Ramos (cell line): ENCODE results near the gene CACFD1.

Experiments
- in situ Hi-C: fragments of 300-500 bp; cut with MboI; formaldehyde crosslinking; loops from one replicate; pipeline ENCODE4 v1.14.3; 2022; ENCODE audit warnings: low sequenced_read_pairs; ENCODE audit not compliant: unreplicated experiment

The CACFD1 gene

GRCh38 chr9:133494636-133495326 is 35.0 kb downstream of the CACFD1 start:
- in situ Hi-C loops = no loop called here

- in situ Hi-C loops = no loop called here
These were observed 35.8 kb downstream of the CACFD1 start for GRCh38 chr9:133495327-133496293.

- in situ Hi-C loops = no loop called here
These were observed 37.4 kb downstream of the CACFD1 start for GRCh38 chr9:133496861-133497842.

- in situ Hi-C loops = no loop called here
These were observed 39.5 kb downstream of the CACFD1 start for GRCh38 chr9:133499132-133499891.

DNA sequence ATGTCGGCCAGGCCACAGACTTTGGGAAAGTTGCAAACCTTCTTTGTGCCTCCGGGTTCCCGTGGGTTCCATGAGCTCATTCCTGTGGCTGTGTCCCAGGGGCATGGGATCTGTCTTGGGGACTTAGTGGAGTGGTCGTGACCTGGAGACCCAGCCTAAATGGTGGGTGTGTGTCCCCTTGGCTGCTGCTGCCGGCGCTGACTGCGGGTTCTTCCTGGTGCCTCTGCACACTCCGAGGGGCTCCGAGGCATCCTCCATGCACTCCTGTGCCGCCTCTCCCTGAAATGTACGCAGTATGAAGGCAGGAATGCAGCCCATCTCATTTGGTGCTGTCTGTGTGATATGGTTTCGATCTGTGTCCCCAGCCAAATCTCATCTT is 40.1 kb downstream of the CACFD1 start:
- in situ Hi-C loops = no loop called here

GRCh38 chr9:133502112-133502511 is 42.3 kb downstream of the CACFD1 start:
- in situ Hi-C loops = no loop called here

- in situ Hi-C loops = no loop called here
These were observed 45.5 kb downstream of the CACFD1 start for GRCh38 chr9:133505186-133505830.

DNA sequence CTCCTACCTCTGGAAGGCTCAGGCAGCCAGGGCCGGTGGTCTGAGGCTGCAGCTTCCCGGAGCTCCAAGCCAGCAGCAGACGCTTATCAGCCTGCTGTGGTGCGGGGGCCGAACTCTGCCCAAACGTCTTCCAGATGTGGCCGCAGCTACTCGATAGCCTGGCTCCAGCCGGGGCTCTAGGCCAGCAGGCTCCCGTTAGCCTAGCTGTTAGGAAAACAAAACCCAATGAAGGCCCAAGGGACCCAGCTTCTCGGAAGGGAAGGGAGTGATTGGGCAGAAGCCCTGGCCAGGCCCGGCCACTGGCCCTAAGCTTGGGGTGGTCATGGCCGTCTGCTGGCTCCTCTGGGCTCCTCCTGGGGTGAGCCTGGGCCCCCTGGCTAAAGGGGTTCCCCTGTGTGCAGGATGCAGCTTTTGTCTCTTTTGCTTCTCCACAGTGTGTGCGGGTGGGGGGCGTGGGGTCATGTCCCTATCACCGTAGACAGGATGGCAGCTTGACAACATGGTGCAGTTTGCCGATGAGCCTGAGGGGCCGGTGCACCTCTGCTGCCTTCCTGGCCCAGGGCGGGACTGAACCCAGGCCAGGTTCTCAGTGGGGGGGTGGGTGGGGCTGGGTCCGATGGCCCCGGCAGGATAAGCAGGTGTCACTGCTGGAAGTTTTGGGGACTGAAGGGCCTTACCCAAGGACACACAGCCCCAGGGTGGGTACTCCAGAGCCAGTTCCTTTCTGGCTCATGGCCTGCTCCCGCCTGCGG is 46.3 kb downstream of the CACFD1 start:
- in situ Hi-C loops = no loop called here

- in situ Hi-C loops = no loop called here
These were observed 46.9 kb downstream of the CACFD1 start for GRCh38 chr9:133506653-133507038.

DNA sequence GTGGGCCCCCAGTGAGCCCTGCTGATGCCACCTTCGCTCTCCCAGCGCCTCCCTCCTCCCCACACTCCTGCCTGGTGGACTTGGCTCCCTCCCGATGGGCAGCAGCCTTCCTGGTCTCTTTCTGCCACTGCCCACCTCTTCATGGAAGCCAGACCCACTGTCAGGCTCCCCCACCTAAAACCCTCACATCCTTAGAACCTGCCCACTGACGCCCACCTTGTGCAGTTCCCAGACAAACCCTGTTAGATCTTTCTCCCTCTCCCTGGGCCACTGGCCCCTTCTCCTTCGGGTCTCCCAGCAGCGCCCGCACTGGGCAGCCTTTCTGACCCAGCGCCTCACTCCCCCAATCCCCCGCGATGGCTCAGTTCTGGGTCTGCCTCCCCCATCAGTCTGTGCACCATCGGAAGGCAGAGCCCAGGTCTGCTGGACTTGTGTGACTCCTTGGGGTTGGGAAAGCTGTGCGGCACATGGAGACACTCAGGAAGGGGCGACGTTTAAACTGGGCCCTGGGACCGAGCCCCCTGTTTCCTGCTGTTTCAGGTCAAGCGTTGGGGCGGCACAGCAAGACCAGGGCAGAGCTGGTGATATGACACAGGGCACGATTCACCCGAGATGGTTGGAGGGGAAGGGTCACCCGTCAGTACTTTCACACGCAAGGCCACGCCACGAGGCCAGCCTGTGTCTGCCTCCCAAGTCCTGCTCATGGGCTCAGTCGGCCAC is 47.6 kb downstream of the CACFD1 start:
- in situ Hi-C loops = no loop called here

DNA sequence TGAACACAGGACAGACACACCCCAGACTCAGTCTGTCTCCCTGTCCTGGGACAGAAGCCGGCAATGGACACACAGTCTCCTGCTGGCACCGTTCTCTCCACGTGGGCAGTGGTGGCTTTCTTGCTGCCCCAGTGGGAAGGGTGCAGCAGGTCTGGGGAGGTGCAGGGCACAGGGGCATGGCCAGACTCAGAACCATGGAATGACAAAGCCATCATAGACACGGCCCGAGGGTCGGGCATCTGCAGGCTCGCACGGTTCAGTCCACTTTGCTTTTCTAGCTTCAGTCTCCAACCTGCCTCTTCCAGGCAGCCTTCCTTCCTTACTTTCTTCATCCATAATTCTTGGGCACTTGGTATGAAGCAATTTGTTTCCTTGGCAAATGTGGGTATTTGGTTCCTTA is 48.3 kb downstream of the CACFD1 start:
- in situ Hi-C loops = no loop called here

DNA sequence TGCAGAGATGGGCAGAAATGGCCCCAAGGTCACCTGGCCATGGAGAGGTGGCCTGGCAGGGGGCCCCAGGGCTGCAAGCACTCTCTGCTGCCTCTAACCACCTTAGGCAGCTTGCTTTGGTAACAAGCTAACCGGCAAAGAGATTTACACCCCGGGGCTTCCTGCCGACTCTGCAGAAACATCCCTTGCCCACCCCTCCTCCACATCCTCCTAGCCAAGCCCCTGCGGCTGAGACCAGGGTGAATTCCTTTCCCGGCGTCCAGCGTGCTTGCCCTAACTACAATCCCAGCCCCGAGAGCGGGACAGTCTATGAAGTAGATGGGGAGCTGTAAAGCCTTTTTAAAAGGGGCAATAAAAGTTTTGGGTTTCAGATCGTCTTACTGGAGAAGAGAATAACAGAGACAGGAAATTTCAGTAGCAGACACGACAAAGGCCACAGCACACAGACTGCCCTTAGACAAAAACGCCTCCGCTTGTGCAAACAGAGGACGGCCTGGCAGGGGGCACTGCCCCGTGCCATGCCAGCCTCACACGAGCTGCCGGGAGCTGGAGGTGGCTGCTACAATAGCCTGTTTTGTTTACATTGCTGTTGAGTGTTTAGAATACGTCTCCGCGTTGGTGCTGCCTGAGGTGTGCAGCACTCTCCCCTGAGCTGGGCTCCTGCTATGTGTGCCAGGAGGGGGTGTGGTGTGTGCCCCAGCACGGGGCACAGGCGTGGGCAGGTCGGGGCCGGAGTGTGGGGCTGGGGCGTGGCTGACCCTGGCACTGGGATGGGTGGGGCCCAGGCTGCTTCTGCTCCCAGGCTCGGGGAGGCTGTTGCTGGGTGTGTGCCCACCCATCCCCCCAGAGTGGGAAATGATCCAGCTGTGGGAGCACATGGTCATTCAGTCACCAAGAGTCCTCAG is 49.7 kb downstream of the CACFD1 start:
- in situ Hi-C loops = no loop called here

- in situ Hi-C loops = no loop called here
These were observed 51.2 kb downstream of the CACFD1 start for GRCh38 chr9:133510926-133511505.

DNA sequence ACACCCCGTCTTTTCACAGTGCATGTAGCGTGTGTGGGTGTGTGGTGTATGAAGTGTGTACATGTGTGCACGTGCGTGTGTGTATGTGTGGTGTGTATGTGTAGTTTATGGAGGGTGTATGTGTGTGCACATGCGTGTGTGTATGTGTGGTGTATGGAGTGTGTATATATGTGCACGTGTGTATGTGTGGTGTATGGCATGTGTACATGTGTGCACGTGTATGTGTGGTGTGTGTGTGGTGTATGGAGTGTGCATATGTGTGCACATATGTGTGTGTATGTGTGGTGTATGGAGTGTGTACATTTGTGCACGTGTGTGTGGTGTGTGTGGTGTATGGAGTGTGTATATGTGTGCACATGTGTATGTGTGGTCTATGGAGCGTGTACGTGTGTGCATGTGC is 51.8 kb downstream of the CACFD1 start:
- in situ Hi-C loops = no loop called here

DNA sequence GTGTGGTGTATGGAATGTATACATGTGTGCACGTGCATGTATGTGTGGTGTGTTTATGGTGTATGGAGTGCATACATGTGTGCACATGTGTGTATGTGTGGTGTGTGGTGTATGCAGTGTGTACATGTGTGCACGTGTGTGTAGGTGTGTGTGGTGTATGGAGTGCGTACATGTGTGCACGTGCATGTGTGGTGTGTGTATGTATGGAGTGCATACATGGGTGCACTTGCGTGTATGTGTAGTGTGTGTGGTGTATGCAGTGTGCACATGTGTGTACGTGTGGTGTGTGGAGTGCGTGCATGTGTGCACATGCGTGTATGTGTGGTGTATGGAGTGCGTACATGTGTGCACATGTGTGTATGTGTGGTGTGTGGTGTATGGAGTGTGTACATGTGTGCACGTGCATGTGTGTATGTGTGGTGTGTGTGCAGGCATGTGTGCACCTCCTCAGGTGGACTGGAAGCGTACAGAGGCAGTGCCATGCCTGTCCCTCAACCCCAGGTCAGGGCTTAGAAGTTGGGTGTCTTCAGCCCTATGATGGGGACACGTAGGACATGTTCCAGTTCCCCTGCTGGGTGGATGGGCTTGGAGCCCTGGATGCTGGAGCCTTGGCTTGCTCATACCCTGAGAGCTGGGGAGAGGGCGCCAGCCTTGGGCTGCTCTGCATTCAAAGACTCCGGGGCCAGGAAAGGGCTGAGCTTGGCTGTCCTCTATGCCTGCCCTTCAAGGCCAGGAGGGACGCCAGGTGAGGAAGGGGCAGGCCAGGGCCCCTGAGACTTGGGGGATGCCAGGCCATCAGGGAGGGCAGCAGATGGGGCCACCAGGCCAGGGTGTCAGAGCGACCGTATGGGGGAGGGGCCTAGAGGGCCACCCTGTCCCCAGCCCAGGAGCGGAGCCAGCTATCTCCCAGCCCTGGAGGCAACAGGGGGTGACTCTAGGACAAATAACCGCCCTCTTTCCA is 52.8 kb downstream of the CACFD1 start:
- in situ Hi-C loops = no loop called here
